T-helper 2 cell treated with Interferon-gamma antibody and Interleukin-4, amounts not matched to agents 5 μg/mL and 100 μg/mL, for 36 hours (primary cell): ENCODE data around the gene PRELID1.
A peak's percentile ranks its signal among the peaks of the same experiment; 100 is the strongest.
"Not testable (repeated sequence)": the region's sequence is repeated elsewhere in the genome, so short reads cannot be mapped to it uniquely, and the experiment has no call there.

ENCODE experiments used
- DNase-seq: peaks from one replicate; pipeline ENCODE4 v3.0.0; 2021; ENCODE audit warnings: low spot score
- H3K27ac Mint-ChIP-seq: one replicate; pipeline ENCODE4 v1.8.0; 2021; ENCODE audit warnings: mild to moderate bottlenecking, mixed read lengths
- H3K27me3 Mint-ChIP-seq: one replicate; pipeline ENCODE4 v1.8.0; 2021; ENCODE audit warnings: low read depth, mixed read lengths
- H3K36me3 Mint-ChIP-seq: one replicate; pipeline ENCODE4 v1.8.0; 2021; ENCODE audit warnings: low read depth, mixed read lengths
- H3K4me1 Mint-ChIP-seq: one replicate; pipeline ENCODE4 v1.8.0; 2021; ENCODE audit warnings: low read depth, mixed read lengths
- H3K4me3 Mint-ChIP-seq: one replicate; pipeline ENCODE4 v1.8.0; 2022; ENCODE audit warnings: mild to moderate bottlenecking, moderate library complexity, mixed read lengths
- H3K9me3 Mint-ChIP-seq: one replicate; pipeline ENCODE4 v1.8.0; 2021; ENCODE audit warnings: mixed read lengths

The PRELID1 gene

DNA sequence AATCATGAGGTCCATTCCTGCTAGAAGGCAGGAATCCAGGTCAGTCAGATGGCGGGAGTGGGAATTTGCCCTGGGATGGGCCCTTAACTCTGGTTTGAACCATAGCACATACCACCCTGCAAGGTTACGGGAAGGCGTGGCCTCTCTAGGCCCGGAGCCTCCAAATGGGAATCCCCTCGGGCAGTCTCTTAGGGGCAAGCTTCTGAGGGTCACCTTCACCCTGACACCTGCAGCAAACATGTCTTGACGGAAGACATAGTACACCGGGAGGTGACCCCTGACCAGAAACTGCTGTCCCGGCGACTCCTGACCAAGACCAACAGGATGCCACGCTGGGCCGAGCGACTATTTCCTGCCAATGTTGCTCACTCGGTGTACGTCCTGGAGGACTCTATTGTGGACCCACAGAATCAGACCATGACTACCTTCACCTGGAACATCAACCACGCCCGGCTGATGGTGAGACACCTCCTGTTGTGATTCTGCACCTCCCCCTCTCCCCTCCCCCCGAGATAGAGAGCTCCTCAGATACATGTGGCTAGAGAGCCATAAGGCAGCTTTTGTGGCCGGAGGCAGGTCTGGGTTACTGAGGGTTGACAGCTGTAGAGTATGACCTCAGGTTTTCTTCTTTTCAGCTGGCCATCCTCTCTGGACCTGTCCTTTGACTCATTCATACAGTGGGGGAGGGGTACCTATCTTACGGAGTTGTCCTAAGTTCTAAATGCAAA, 957 bp downstream of the PRELID1 start:
- H3K4me1 Mint-ChIP-seq, result peaks cover 56% of the 10 kb centered on the region
- peak overlapping the region; percentile 76 for H3K27ac Mint-ChIP-seq
- no peak for DNase-seq
- H3K36me3 Mint-ChIP-seq, result peaks cover 62% of the 10 kb centered on the region
- no peaks in the 10 kb centered on the region for H3K9me3 Mint-ChIP-seq
- H3K4me3 Mint-ChIP-seq, result peak overlapping the region; percentile 95
- H3K27me3 Mint-ChIP-seq, result no peaks in the 10 kb centered on the region

GRCh38 chr5:177306103-177306640, 2.6 kb downstream of the PRELID1 start:
- not testable (repeated sequence) for H3K9me3 Mint-ChIP-seq, DNase-seq, H3K27me3 Mint-ChIP-seq
- Mint-ChIP-seq H3K27ac (peak overlapping the region; percentile 7), H3K4me1 (peaks cover 51% of the 10 kb centered on the region), H3K36me3 (peaks cover 63% of the 10 kb centered on the region), H3K4me3 (peak overlapping the region; percentile 27)

- Mint-ChIP-seq H3K9me3 (no peaks in the 10 kb centered on the region), H3K27ac (peak overlapping the region; percentile 49), H3K36me3 (peaks cover 60% of the 10 kb centered on the region), H3K4me1 (peaks cover 44% of the 10 kb centered on the region), H3K27me3 (no peaks in the 10 kb centered on the region), H3K4me3 (peak overlapping the region; percentile 32)
- no peak for DNase-seq
These were observed 3.3 kb downstream of the PRELID1 start for GRCh38 chr5:177306674-177307543.

DNA sequence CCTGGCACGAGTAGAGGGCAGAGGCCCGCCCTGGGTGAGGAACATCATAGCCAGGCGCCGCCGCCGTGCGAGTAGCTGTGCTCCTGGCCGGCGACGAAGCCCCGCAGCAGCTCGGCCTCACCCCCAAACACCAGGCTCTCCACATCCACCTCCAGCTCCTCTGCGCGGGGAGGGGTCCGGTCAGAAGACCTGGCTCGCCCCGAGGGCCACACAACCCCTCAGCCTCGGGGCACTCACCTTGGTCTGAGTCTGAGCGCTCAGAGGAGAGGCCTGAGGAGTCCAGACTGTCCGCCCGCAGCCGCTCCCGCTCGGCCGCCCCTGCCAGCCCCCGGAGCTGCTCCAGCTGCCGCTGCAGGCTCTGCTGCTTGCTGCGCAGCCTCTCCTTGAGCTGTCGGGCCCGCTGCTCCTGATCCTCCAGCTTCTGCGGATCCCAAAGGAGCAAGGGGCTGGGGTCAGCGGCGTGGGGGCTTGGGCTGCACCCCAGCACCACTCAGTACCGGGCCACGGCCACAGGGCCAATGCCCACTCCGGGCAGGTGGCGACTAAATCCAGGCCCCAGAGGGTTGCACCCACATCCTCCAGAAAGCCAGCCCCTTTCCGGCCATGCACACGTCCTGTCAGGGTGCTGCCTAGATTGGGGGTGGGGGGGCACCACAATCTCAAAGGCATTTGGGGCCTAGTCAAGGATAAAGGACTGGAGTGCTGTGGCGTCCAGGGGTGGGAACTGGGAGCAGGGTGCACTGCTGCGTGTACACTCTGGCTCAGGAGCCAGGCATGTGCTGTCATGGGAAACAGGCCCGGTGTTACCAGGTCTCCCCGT, 4.2 kb downstream of the PRELID1 start:
- peaks cover 53% of the 10 kb centered on the region for H3K36me3 Mint-ChIP-seq
- peaks cover 41% of the 10 kb centered on the region for H3K4me1 Mint-ChIP-seq
- no peak for DNase-seq
- H3K27ac Mint-ChIP-seq, result no peak overlapping the region
- no peak overlapping the region for H3K4me3 Mint-ChIP-seq
- H3K9me3 Mint-ChIP-seq, result no peaks in the 10 kb centered on the region
- no peaks in the 10 kb centered on the region for H3K27me3 Mint-ChIP-seq

- Mint-ChIP-seq H3K36me3 (peaks cover 51% of the 10 kb centered on the region), H3K4me1 (peaks cover 49% of the 10 kb centered on the region), H3K27me3 (no peaks in the 10 kb centered on the region), H3K4me3 (peak overlapping the region; percentile 2), H3K9me3 (no peaks in the 10 kb centered on the region), H3K27ac (peak overlapping the region; percentile 54)
- no peak for DNase-seq
These were observed 5.1 kb downstream of the PRELID1 start for GRCh38 chr5:177308740-177309139.

GRCh38 chr5:177309351-177310191, 6.0 kb downstream of the PRELID1 start:
- peaks cover 49% of the 10 kb centered on the region for H3K4me1 Mint-ChIP-seq
- H3K27ac Mint-ChIP-seq, result peak overlapping the region; percentile 63
- H3K36me3 Mint-ChIP-seq, result peaks cover 44% of the 10 kb centered on the region

GRCh38 chr5:177310332-177310731, 6.7 kb downstream of the PRELID1 start:
- Mint-ChIP-seq H3K27ac (no peak overlapping the region), H3K4me1 (peaks cover 45% of the 10 kb centered on the region), H3K36me3 (peaks cover 36% of the 10 kb centered on the region), H3K9me3 (no peaks in the 10 kb centered on the region), H3K4me3 (peak overlapping the region; percentile 93), H3K27me3 (no peaks in the 10 kb centered on the region)
- no peak for DNase-seq

More at GRCh38 chr5:177309351-177310191, 6.0 kb downstream of the PRELID1 start:
- Mint-ChIP-seq H3K9me3 (no peaks in the 10 kb centered on the region), H3K27me3 (no peaks in the 10 kb centered on the region), H3K4me3 (peak overlapping the region; percentile 93)
- DNase-seq, result peak; percentile 77

GRCh38 chr5:177310757-177311391, 7.3 kb downstream of the PRELID1 start:
- H3K27ac Mint-ChIP-seq, result peak overlapping the region; percentile 91
- H3K4me3 Mint-ChIP-seq, result peak overlapping the region; percentile 93
- H3K4me1 Mint-ChIP-seq, result peaks cover 42% of the 10 kb centered on the region
- H3K36me3 Mint-ChIP-seq, result peaks cover 31% of the 10 kb centered on the region
- no peaks in the 10 kb centered on the region for H3K27me3 Mint-ChIP-seq
- no peaks in the 10 kb centered on the region for H3K9me3 Mint-ChIP-seq
- no peak for DNase-seq

- peak overlapping the region; percentile 71 for H3K27ac Mint-ChIP-seq
- no peak for DNase-seq
- H3K36me3 Mint-ChIP-seq, result peaks cover 30% of the 10 kb centered on the region
- H3K4me3 Mint-ChIP-seq, result peak overlapping the region; percentile 93
- H3K4me1 Mint-ChIP-seq, result peaks cover 42% of the 10 kb centered on the region
- peaks cover 4% of the 10 kb centered on the region for H3K9me3 Mint-ChIP-seq
- no peaks in the 10 kb centered on the region for H3K27me3 Mint-ChIP-seq
These were observed 7.8 kb downstream of the PRELID1 start for GRCh38 chr5:177311392-177311722.

- Mint-ChIP-seq H3K4me1 (peaks cover 40% of the 10 kb centered on the region), H3K9me3 (peaks cover 4% of the 10 kb centered on the region), H3K27ac (peak within 1 kb of the TSS; percentile 92), H3K4me3 (peak within 1 kb of the TSS; percentile 93), H3K27me3 (no peaks in the 10 kb centered on the region), H3K36me3 (peaks cover 25% of the 10 kb centered on the region)
- DNase-seq, result peak; percentile 98
These were observed 8.4 kb downstream of the PRELID1 start, which contains the start of gene MXD3 for GRCh38 chr5:177311723-177312648. Gene MXD3 (minus strand): TSS chr5:177311898. CDS start chr5:177311830, 68 bp downstream.

DNA sequence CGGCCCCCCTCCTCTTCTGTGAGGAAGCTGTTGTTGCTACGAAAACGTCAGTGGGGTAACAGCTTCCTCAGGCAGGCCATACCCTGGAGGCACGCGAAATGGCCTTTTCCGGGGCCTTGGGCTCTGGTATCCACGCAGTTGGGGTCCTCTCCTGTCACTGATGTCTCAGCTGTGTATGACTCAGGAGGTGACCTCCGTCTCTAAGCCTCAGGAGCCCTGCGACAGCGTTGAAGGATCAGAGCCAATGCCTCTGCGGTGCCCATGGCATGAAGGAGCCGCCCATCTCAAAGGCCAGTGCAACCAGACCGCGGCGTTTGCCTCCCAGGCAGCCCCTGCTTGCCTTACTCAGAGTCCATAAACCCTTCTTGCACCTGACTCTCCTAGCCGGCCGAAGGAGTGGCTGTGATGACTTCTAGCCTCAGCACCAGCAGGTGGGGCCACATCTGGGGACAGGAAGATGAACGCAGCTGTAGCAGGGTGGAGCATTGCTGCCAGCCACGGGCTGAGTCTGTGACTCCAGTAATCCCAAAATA, 9.1 kb downstream of the PRELID1 start:
- Mint-ChIP-seq H3K9me3 (peaks cover 4% of the 10 kb centered on the region), H3K27ac (peak overlapping the region; percentile 92), H3K27me3 (no peaks in the 10 kb centered on the region), H3K4me3 (peak overlapping the region; percentile 93), H3K4me1 (peaks cover 39% of the 10 kb centered on the region), H3K36me3 (peaks cover 24% of the 10 kb centered on the region)
- DNase-seq, result peak; percentile 53
